ENCODE measurements around the gene CRYBG1.

DNA sequence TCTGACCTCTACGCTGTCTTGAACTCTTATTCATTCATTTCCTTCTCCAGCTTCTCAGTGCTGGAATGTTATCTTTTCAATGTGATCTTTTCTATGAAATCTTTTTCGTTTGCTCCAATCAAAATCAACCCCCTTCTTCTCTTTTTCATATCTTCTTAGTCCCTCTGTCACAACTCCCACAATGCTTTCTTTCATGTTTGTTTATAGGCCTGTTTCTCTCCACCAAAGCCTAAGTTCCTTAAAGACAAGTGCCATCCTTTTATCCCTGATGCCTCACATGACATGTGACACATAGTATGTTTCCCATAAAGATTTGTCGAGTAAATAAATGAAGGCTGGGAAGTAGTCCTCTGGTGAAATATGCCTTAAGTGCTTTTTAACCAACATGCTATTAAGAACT, 38.1 kb downstream of the CRYBG1 start:
- no peak for TF ChIP-seq CTCF (IDR thresholded peaks at IDR 0.05)
- TF ChIP-seq POLR2A (IDR thresholded peaks at IDR 0.05): no peak
